Retinal pigment epithelial cell (primary cell): ENCODE measurements around the gene RPS6KA3.
A peak's percentile ranks its signal among the peaks of the same experiment; 100 is the strongest.

Experiments used
- DNase-seq: peaks from one replicate; pipeline ENCODE4 v3.0.0-alpha.2; 2010; ENCODE audit warnings: low read depth
- H3K4me3 ChIP-seq: 2 replicates; pipeline ENCODE4 v1.5.1; 2011; ENCODE audit warnings: mild to moderate bottlenecking, low read length, control low read depth, moderate library complexity
- CTCF ChIP-seq: conservative IDR thresholded peaks from 2 replicates; pipeline ENCODE4 v1.5.1; 2011; ENCODE audit warnings: low read depth, low read length, control low read depth, inconsistent platforms

RPS6KA3 gene

GRCh38 chrX:20151689-20152088 is 115.0 kb downstream of the RPS6KA3 start:
- H3K4me3 ChIP-seq: no peak overlapping the region
- no peak for TF ChIP-seq CTCF
- no peak for DNase-seq

- DNase-seq: no peak
- TF ChIP-seq CTCF: no peak
- no peak overlapping the region for H3K4me3 ChIP-seq
Measured at GRCh38 chrX:20149326-20149725, 117.4 kb downstream of the RPS6KA3 start.

- DNase-seq: no peak
- no peak overlapping the region for H3K4me3 ChIP-seq
- no peak for TF ChIP-seq CTCF
Measured at GRCh38 chrX:20147561-20147960, 119.1 kb downstream of the RPS6KA3 start.

GRCh38 chrX:20144491-20144890 is 122.2 kb downstream of the RPS6KA3 start:
- DNase-seq: no peak
- TF ChIP-seq CTCF: no peak
- H3K4me3 ChIP-seq: no peak overlapping the region

GRCh38 chrX:20143561-20143960 is 123.1 kb downstream of the RPS6KA3 start:
- no peak overlapping the region for H3K4me3 ChIP-seq
- no peak for DNase-seq
- no peak for TF ChIP-seq CTCF

- no peak for DNase-seq
- no peak overlapping the region for H3K4me3 ChIP-seq
- TF ChIP-seq CTCF: no peak
Measured at GRCh38 chrX:20143111-20143510, 123.6 kb downstream of the RPS6KA3 start.

- peak; percentile 98 for DNase-seq
- no peak for TF ChIP-seq CTCF
Measured at GRCh38 chrX:20141281-20142220, 125.2 kb downstream of the RPS6KA3 start, which contains the start of gene EIF1AX. Gene EIF1AX (minus strand): TSS chrX:20141838. CDS start chrX:20141640, 198 bp downstream.

More at GRCh38 chrX:20141281-20142220, 125.2 kb downstream of the RPS6KA3 start, which contains the start of gene EIF1AX:
- H3K4me3 ChIP-seq: peak within 1 kb of the TSS; percentile 97
